Measurements from ENCODE around the gene AP4B1. TPM values are rescaled to one million over a fixed set of nuclear protein-coding genes. Genes with fewer than 3 reads are reported as not detected.

Gene AP4B1
- total and polyA plus RNA-seq, 9 of the 15 experiments (the other 6 are each of a cell fraction or from before 2014, with no cell fraction given), result 15.8 to 36.5 (median 24.6) TPM

- TF ChIP-seq RFX7 (CRISPR knock-in tag; IDR thresholded peaks at IDR 0.05) (no peak), CHCHD3 (CRISPR knock-in tag; IDR thresholded peaks at IDR 0.05) (no peak), SNIP1 (IDR thresholded peaks at IDR 0.05; ENCODE audit: low read depth) (no peak), ZNF318 (IDR thresholded peaks at IDR 0.05; ENCODE audit: borderline replicate concordance in 1 of 2, low read depth in 1 of 2) (no peak), USF1 (CRISPR knock-in tag; IDR thresholded peaks at IDR 0.05) (no peak), CHD7 (IDR thresholded peaks at IDR 0.05; ENCODE audit: low read depth, low read length) (no peak)
These were observed 9.5 kb upstream of the AP4B1 start (continued) for GRCh38 chr1:113913887-113914664.

All from K562 (cell line).